VCaP (cell line): ENCODE measurements around the gene ELL2.
A peak's percentile ranks its signal among the peaks of the same experiment; 100 is the strongest.

ENCODE experiments used
- H3K27ac ChIP-seq: fragments of 450-650 bp; 2 replicates; pipeline ENCODE4 v1.5.1; 2017
- TF ChIP-seq, protein P1 (sequence below): fragments of 450-650 bp; conservative IDR thresholded peaks from 2 replicates; pipeline ENCODE4 v1.5.1; 2017; ENCODE audit warnings: mild to moderate bottlenecking, moderate library complexity

ELL2 gene

DNA sequence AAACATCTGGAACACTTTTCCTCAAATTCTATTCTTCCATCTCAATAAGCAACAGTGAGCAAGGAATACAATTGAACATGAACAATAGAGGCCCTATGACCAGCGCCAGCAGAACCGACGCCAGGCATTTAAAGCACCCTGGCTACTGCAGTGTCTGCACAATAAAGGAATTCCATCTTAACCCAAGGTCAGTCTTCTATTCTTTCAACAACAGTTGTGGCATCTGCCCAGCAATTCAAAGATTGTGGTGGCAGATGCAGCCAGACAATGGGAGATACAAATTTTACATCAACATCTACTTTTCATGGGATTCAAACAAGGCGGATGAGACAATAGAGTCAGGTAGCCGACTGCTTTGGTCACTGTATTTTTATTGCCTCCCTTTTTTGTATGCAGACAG, 65.9 kb downstream of the ELL2 start:
- TF ChIP-seq, protein P1, sequence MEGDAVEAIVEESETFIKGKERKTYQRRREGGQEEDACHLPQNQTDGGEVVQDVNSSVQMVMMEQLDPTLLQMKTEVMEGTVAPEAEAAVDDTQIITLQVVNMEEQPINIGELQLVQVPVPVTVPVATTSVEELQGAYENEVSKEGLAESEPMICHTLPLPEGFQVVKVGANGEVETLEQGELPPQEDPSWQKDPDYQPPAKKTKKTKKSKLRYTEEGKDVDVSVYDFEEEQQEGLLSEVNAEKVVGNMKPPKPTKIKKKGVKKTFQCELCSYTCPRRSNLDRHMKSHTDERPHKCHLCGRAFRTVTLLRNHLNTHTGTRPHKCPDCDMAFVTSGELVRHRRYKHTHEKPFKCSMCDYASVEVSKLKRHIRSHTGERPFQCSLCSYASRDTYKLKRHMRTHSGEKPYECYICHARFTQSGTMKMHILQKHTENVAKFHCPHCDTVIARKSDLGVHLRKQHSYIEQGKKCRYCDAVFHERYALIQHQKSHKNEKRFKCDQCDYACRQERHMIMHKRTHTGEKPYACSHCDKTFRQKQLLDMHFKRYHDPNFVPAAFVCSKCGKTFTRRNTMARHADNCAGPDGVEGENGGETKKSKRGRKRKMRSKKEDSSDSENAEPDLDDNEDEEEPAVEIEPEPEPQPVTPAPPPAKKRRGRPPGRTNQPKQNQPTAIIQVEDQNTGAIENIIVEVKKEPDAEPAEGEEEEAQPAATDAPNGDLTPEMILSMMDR, result no peak
- no peak overlapping the region for H3K27ac ChIP-seq

DNA sequence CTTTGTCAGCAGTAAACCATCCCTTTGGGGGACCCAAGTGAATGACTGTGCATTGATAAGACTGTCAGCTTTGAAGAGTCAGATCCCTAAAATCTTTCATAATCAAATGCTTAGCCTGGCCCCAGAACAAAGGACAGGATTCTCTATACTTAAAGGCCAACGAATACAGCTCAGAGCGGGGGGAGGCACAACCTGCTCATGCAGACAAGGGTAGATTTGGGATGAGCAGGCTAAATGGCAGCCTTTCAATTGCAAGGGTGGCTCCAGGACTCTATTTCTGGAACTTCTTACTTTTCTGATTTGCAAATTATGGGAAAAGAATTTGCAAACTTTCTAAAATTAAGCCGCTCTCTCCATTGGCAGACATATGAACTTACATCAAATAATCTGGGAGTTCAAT, 66.4 kb downstream of the ELL2 start:
- TF ChIP-seq, protein P1, result no peak
- H3K27ac ChIP-seq, result no peak overlapping the region

DNA sequence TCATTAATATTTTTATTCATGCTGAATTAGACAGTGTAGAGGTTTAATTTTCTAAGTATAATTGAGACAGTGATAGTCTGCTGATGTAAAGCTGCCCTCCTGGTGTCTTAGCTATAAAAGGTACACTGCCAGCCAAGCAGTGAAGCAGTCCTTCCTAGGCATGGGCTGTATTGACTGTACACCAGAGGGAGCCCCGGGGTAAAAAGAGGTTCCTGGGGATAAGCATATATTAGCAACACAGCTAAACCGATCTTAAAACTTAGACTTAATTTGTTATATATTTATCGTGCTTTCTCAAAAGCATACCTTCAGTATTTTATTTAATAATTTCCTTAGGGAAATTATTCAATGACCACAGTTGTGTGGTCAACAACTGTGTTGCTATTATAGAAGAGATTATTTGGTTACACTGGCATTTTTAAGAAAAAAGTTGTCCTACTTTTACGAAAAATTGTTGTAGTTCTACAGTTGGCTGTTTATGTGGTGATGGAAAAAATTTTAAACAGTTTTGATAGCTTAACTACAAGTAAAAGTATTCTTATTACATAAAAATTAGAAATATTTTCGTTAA, 68.8 kb downstream of the ELL2 start:
- no peak overlapping the region for H3K27ac ChIP-seq
- TF ChIP-seq, protein P1, result peak; percentile 88

DNA sequence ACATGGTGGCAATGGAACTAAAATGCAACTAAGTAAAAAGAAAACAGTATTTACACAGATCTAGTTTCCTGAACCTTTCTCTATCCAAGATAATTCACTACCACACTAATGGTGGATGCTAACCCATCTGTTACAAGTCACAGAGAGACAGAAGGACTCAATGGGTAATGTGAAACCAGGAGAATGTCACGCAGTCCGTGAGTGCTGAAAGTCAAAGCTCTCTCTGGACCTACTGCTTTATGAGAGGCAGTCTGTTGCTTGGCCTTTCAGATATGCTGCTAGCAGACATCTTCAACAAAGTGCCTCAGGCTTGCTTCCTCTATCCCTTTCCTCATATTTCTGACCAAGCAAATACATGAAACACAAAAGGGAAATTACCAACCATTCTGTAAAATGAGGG, 70.2 kb downstream of the ELL2 start:
- TF ChIP-seq, protein P1, result no peak

DNA sequence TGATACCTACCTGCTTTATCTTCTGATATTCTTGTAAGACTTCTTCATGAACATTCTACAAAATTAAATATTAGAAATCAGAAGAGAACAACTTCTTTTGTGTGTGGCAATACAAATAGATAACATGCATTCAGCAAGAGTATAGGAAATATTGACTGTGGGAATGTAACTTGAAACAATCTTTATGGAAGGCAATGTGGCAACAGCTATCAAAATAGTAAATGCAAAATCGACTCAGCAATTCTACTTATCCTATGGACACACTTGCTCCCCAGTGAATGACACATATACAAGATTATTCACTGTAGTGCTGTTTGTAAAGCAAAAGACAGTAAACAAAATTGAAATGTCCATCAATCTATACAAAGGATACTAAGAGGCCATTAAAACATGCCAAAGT, 72.6 kb downstream of the ELL2 start:
- TF ChIP-seq, protein P1, result no peak
- H3K27ac ChIP-seq, result no peak overlapping the region

More for the DNA sequence above, 70.2 kb downstream of the ELL2 start:
- H3K27ac ChIP-seq, result no peak overlapping the region

DNA sequence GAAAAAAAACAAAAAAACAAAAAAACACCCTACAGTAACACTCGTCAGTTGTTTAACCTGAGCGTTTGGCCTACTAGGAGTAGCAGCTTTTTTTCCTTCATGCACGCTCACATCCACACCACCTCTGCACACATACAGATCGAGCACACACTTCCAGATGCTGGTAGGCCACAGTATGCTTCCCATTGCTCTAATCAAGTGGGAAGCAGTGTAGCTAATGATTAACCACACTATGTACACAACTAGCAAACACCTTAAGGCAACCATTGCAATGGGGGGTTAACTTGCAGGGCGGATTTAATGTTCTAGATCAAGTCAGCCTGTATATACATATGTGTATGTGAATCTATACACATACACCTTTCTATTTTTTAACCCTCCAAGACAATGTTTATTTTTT, 73.7 kb downstream of the ELL2 start:
- 0 out of 2 replicates have a peak overlapping the region, but pooled peaks have one; percentile 1 for H3K27ac ChIP-seq
- TF ChIP-seq, protein P1, result no peak

DNA sequence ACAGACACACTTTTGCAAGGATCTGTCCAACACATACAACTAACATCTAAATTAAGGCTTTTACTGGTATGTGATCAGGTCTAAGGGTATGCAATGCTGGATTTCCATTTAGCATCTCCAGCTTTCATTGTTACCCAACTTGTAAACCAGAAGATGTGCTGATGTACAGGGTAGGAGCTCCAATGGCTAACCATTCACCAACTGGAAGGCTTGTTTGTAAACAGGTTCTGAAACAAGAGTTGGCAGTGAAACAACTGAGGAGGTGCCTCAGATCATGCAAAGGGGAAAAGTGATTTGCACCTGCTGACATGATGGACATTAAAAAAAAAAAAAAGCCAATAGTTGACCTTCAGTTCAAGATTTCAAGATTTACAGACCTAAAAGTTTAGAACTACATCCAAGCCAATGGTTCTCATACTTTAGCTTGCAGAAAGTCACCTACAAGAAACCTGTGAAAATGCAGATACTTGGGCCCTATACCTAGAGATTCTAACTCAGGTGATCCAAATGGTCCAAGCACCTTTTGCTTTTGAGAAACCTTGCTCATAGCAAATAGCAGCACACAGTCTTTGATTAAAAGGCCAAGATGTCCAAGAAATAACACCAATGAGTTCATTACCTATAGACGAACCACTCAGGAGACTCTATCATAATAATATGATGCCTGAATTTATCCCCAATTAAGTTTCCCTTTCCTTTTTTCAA, 75.2 kb downstream of the ELL2 start:
- TF ChIP-seq, protein P1, result no peak
- H3K27ac ChIP-seq, result no peak overlapping the region
